Activated T-cell treated with anti-CD3 and anti-CD28 coated beads, Interleukin-2, amount 50 U/mL, for 1 hour (primary cell): ENCODE data around the gene HARBI1.

ENCODE experiments used
- DNase-seq: peaks from one replicate; pipeline ENCODE4 v3.0.0-alpha.2; 2020

The HARBI1 gene, protein sequence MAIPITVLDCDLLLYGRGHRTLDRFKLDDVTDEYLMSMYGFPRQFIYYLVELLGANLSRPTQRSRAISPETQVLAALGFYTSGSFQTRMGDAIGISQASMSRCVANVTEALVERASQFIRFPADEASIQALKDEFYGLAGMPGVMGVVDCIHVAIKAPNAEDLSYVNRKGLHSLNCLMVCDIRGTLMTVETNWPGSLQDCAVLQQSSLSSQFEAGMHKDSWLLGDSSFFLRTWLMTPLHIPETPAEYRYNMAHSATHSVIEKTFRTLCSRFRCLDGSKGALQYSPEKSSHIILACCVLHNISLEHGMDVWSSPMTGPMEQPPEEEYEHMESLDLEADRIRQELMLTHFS

DNA sequence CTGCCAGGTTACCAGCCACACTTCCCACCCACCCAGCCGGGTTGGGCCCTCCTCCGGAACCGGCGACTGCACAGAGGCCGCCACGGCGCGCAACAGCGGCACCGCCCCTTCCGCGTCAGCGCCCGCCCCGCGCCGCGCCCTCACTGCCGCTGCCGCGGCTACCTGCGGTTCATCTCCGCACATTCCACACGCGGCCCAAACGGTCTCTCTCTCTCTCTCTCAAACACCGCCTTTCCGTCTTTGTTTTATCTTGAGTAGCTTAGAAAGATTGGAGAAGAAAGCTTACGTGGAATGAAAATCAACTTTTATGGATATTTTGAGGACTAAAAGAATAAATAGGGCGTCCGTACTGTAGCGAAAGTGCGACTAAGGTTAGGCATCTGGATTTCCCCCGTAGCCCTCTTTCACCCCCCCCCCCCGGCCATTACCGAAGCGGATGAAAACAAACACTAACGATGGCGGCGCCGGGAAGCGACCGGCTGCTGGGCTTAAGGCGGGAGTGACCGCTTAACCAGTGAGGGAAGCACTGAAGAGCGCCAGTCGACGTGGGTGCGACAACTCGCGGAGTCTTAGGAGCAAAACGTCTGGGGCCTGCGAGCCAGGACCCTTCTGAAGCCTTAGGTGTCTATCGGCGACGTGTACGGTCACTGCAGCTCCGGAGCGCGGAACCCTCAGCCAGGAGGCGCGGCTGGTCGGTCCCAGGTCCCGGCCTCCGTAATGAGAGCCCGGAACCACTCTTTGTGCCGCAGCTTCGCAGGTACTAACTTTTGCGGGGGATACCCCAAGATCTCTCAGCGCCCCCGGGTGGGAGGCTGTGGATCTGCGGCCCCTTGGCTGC is at the start of gene HARBI1, which contains the start of gene ATG13:
TSS of gene HARBI1 (minus strand) at position 94 of the 838 bp plus-strand sequence. CDS start 990 bp downstream, outside the sequence.
TSS of gene ATG13 (plus strand) at position 420 of the 838 bp plus-strand sequence. CDS start 26,739 bp downstream, outside the sequence.
- peak; percentile 93 for DNase-seq

DNA sequence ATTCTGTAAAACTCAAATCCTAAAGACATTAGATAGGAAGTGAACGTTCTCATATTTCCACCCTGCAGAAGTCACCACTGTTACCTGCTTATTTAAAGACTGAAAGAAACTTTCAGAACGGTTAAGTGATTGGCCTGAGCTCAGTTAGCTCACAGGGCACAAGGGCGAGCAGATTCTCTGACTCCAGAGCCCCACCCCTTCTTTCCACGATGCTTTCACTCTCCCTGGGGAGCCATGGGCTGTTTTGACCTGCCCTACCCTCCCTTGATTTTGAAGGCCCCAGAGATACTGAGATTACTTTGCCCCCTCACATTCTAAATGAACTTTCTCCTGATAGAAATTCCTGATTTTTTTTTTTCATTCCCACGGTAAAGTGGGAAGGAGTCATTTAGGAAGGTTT is 49.5 kb upstream of the HARBI1 start:
- no peak for DNase-seq

DNA sequence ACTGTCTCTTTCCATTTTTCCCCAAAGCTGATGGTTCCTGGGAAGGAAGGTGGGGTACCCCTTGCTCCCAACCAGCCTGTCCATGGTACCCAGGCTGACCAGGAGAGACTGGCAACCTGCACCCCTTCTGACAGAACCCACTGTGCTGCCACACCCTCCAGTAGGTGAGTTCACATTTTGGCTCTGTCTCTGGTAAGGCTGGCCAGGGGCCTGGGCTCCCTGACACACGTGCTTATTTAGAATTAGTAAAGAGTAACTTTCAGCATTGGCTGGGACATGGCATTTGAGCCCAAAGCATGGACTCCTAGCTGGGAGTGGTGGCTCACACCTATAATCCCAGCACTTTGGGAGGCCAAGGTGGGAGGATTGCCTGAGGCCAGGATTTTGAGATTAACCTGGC is 48.3 kb upstream of the HARBI1 start:
- no peak for DNase-seq

DNA sequence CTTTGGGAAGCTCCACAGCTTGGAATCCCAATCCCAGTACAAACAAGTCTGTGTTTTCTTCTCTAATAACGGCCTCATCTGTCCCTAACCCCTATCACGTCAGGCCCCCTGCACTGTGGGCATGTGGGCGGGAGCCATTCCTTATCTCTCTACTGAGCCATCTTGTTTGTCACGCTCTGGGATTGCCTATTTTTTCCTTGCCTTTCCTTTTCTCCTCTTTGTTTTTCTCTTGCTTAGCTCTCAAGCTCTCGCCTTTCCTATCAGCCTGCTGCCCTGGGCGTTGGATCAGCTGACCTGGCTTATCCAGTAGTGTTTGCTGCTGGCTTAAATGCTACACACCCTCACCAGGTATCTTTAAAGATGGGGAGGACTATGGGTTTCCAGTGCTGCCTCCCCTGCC is 47.6 kb upstream of the HARBI1 start:
- DNase-seq = no peak

DNA sequence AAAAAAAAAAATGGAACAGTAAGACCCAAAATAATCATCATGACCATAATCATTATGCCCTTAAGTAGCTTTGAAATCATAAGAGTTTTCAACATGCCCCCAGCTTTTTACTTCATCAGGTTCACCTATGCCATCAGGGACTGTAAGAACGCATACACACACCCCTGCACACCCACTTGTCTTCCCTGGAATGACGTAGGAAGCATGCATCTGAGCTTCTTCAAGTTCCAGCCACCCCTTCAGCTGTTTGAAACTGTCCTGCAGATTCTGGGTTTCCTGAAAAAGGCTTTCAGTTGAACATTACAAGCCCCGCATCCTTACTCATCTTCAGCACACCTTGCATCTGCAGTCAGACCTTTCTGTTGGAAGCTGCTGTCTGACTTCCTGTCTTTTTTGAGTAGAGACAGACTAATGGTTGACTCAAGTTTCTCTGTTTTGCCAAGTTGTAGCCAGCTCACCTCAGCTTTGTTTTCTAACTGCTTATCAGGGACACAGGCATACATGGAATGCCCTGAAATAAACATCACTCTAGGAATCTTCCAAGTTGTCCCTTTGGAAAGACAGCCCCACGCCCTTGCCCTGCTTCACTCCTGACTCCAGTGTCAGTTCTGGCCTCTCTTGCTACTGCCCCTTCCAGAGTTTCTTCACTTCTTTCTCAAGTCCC is 46.4 kb upstream of the HARBI1 start:
- DNase-seq = no peak

DNA sequence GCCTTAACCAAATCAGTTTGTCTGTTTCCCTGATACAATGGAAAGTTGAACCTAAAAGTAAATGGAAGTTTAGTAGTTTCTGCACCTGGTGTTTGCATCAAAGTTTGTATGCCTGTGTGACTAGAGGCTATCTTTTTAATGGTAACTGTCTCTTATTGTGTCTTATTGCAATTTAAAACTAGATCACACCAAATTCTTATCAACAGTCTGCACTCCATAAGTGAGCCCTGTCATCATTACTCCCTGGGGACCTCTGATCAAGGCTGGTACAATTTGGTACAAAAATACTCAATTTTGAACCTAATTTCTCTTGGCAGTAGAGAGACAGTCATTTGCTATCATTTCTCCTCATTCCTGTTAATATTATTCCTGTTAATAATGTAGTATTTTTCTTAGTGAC is 45.3 kb upstream of the HARBI1 start:
- DNase-seq = no peak

DNA sequence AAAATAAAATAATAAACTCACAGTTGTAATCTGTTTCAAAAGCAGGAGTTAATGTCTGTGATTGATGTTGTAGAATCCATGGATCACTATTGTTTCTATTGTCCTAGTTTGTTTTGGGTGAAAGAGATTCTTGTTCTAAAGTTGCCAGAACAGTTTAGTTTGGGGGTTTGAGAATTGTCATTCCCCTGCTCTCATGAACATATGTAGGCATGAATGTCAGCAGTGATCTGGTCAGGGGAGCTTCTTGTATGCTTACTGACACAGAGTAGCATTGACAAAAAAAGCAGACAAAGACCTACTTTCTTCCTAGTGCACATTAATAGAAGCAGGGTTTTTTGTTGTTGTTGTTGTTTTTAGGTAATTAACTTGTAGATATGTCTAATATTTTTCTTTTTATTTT is 44.8 kb upstream of the HARBI1 start:
- no peak for DNase-seq

DNA sequence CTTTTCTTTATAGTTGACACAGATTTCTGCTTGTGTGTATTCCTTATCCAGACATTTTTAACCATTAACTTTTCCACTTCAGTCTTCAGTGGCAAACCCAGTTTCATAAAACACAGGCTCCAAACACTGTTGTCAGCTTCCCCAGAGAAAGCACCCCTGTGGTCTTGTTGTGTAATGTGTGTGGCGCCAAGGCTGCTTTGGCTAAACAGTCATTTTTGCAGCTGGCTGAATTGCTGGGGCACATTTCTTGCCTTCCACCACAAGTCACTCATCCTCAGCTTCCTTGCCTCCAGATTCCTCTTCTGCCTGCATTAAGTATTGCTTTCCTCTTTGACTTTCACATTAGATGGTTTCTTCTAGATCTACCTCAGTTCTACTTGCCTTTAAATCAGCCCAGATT is 42.9 kb upstream of the HARBI1 start:
- no peak for DNase-seq

DNA sequence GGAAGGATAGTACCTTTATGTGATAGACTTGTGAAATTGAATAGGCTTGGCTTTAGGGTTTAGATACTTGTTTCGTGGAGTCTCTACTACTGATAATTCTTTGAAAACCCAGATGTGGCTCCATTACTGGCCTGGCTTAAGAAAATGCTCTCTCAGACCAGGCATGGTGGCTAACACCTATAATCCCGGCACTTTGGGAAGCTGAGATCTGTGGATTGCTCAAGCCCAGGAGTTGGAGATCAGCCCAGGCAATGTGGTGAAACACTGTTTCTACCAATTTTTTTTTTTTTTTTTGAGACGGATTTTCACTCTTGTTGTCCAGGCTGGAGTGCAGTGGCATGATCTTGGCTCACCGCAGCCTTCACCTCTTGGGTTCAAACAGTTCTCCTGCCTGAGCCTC is 41.2 kb upstream of the HARBI1 start:
- no peak for DNase-seq

DNA sequence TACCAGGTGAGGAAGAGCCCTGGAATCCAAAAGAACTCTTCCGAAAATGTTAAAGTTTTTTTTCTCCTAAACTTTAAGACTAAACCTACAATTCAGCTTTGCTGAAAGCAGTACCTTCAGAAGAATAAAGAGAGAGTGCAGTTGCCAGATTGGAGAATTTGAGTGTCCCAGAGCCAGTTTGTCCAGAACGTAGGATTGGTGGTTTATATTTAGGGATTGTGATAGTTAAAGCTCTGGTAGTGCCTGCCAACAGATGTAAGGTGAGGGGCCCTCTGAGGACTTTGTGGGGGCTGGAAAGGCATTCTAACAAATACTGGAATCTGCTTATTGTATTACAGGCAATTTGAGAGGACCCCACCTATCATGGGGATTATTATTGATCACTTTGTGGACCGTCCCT is 40.2 kb upstream of the HARBI1 start:
- DNase-seq = no peak

DNA sequence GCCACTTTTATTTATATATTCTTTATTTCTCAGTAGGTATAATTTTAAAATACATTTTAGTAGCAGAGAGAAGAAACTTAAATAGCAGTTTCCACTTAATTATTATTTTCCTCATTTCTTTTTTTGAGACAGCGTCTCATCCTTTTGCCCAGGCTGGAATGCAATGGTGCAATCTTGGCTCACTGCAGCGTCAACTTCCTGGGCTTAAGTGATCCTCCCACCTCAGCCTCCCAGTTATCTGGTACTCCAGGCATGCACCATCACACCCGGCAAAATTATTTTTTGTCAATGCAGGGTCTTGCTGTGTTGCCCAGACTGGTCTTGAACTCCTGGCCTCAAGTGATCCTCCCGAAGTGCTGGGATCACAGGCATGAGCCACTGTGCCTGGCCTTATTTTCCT is 38.6 kb upstream of the HARBI1 start:
- no peak for DNase-seq

DNA sequence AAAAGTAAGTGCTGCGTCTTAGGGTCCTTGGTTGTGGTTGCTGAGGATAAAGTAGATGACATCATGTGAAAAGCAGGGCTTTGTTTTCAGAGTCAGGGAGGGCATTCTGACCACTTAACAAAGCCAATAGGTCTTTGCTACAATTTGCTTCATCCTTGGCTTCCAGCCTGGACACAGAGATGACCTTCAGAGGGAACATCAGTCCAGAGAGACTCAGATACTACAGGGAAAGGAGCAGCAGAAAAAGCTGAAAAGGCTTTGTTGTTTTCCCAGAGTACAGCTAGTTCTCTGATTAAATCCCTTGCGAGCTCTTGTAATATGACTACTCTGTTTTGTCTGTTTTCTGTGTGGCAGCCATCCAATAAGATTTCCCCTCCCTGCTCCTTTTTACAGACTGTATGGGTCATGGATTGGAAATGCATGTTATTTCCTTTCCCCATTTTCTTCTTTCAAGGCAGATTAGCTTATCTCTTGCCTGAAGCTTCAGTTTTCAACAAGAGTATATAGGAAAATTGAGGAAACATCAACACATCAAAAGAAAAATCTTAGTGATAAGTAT is 32.2 kb upstream of the HARBI1 start:
- DNase-seq = no peak

DNA sequence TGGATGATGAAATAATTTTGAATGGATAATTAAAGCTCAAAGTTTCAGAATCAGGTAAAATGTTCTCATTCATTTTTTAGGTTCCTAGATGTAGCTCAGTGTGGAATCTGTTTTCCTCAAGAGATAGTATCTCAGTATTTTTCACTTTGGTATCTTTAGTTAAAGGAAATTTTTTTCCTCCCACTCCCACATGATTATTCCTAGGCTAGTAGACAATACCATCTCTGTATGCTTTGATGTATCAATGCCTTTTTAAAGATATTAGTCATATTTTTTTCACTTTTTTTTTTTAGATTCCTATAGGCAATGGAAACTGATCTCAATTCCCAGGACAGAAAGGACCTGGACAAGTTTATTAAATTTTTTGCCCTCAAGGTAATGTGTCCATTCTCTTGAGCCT is 27.0 kb upstream of the HARBI1 start:
- no peak for DNase-seq

DNA sequence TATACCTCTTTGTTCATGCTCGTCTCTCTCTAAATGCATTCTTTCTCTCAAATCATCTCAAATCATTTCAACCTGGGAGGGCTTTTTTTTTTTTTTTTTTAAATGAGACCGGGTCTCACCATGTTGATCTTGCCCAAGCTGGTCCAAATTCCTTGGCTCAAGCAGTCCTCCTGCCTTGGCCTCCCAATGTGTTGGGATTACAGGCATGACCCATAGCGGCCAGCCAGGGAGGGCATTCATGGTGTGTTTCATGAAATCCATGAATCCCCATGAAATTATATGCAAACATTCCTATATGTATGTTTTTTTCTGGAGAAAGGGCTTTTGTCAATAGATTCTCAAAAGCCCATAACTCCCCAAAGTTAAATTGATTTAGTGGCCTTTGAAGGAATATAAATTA is 26.5 kb upstream of the HARBI1 start:
- DNase-seq = no peak

DNA sequence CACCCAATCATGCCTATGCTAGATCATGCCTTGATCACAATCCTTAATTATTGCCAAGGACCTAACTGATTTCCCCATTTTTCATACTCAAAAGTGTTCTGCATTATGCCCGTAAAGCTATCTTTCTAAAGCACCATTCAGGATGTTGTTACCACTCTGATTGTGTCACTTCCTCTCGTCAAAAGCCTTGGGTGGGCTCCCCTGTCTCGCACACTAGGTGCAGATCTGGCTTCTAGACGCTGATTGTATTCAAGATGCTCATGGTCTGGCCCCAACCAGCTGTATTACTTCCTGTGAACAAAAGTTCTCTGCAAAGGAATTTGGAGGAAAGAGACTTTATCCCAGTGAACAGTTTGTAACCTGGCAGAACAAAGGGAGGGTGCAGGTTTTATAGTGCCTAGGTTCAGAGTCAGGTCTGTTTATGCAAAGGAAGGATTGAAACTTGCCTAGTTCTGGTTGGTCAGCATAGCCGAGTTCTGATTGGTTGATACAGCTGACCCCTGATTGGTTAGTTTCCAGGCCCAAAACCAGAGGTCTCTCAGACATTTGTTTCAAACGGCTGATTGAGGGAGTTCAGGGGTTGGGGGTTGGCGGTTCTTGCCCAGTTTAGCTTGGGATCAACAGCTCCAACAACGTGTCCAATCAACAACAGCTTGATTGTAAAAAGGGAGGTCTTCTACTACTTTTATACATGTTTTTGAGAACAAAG is 25.8 kb upstream of the HARBI1 start:
- no peak for DNase-seq

DNA sequence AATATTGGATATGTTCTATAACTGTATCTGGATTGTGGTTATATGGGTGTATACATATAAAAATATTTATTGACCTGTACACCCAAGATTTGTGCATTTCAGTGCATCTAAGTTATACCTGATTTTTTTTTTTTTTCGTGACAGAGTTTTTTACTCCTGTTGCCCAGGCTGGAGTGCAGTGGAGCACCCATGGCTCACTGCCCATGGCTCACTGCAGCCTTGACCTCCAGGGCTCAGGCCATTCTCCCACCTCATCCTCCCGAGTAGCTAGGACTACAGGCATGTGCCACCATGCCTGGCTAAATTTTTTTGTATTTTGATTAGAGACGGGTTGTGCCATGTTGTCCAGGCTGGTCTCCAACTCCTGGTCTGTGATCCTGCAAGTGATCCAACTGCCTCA is 24.6 kb upstream of the HARBI1 start:
- DNase-seq = no peak

DNA sequence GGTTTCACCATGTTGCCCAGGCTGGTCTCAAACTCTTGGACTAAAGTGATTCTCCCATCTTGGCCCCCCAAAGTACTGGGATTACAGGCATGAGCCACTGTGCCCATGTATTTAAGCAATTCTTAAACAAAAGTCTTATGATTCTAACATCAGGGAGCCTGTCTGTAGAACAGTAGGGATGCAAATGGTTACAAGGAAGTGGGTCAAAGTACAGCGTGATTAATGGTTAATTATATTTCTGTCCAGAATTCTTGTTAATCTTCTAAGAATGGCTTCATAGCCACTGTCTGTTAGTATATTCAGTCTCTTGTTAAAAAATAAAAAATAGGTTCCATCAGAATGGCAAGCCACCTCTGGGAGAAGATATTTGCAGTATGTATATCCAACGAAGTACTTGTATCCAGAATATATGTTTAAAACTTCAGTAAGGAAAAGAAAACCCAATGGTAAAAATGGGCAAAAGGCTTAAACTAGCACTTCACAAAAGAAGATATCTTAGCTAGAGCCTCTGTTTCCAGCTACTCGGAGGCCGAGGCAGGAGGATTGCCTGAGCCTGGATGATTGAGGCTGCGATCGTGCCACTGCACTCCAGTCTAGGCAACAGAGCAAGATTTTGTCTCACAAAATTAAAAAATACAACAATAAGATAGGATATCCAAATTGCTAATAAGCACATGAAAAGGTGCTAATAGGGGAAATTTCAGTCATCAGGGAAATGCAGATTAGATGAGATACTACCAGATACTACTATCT is 23.2 kb upstream of the HARBI1 start:
- no peak for DNase-seq

DNA sequence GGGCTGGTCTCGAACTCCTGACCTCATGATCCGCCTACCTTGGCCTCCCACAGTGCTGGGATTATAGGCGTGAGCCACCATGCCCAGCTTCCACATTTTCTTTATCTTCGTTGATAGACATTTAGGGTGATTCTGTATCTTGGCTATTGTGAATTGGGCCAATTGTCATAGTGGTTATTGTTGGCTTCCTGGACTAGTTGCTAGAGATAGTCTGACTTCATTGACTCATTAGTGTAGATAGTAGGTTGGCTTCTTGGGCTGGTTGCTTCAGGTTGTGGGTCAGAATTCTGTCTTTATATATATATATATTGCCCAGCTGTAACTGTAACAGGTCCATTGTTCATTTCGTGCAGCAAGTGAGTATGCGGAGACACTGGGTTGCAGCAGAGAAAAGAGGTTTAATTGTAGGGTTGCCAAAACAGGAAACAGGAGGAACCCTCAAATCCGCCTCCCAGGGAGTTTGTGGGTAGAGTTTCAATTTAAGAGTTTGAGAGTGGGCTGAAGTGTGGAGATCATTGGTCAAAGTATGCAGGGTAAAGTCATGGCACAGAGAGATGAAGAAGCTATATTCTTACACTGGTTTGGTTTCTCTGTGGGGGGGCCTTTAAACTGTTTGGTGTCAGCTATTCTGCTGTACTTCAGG is 22.3 kb upstream of the HARBI1 start:
- DNase-seq = no peak

DNA sequence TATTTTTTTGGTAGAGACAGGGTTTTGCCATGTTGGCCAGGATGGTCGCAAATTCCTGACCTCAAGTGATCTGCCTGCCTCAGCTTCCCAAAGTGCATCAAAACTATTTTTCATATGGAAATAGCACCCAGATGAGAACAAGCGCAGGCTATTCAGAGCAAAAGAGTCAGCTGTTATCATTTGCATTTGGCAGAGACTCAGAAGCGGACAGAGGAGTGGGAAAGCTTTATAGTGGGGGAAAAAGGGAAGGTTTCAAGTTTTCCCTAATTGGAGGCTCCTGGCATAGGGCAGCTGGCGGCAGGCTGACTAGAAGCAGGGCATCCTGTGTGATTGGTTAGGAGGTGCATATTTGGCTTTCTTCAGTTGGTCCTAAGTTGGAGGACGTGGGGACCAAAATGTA is 20.5 kb upstream of the HARBI1 start:
- no peak for DNase-seq

DNA sequence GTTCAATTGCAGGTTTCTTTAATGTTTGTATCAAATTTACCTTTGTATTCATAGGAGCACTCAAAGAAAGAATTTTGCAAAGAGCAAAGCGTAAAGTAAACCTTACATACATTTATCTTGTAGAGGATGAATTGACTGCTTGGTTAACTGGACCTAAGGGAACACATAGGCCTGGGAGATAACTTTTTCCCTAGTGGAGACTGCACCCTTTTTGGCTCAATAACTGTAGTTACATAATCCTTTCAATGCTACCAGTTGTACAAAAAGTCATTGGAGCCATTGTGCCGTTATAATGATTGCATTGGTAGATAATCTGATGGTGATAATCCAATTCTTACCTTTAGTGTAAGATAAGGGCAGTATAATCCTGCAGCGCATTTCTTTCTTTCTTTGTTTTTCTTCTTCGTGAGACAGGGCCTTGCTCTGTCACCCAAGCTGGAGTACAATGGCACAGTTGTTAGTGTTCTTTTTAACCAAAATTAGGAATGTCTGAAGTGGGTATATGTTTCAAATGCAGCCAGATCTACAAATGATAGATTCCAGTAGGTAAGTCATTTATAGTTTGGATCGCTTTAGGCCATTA is 18.6 kb upstream of the HARBI1 start:
- no peak for DNase-seq
